ENCODE results near the gene PCSK6. TPM values are rescaled to one million over a fixed set of nuclear protein-coding genes. Genes with fewer than 3 reads are reported as not detected.

The PCSK6 gene
- total RNA-seq, 2 experiments from 2014 or later, result 0.57 TPM; not detected in 1

DNA sequence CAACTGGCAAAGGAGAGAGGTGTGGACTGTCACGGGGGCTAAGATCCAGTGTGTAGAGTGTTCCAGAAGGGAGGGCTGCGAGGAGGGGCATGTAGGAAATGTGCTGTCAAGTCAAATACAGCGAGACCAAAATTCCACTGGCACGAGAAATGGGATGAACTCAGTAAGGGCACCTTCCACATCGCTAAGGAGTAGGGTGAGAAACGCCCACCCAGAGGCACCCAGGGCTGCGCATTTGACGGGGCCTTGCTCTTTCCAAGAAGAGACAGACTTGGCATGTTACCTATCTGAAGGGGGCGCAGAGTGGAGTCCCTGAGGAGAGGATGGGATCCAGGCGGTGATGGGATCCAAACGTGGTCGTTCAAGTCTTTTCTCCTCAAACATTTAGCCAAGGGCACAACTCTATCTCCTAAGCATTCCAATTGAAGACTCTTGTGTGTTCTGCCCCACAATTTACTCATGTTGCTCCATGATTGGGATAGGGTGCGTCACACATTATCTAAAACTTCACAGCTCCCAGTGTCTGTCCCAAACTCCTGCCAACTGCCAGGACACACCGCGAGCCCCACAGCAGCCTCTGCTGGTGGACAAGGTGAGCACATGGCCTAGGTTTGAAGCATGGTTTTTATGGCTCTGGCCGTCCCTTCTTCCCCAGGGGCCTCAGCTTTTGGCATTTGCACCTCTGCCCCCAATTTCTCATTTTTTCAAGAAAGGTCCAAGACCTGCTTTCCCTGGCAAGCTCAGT, 219.9 kb downstream of the PCSK6 start:
- H3K9me3 ChIP-seq (ENCODE audit: low read length), result no peaks in the 10 kb centered on the region
- no peak overlapping the region for H2AFZ ChIP-seq (ENCODE audit: low read length)
- intact Hi-C loops (cut with micrococcal nuclease; ENCODE audit: unreplicated experiment), result no loop called here
- H3K27ac ChIP-seq (ENCODE audit: low read depth, low read length, poor library complexity, severe bottlenecking), result no peak overlapping the region
- ChIA-PET CTCF (ENCODE audit: unreplicated experiment) (no interaction called here), POLR2A (interaction anchor here (1.3 kb wide), 1 partner anchor 24 kb away, joined by 4 read pairs; no protein-coding TSS in a partner anchor)
- H3K9me2 ChIP-seq (ENCODE audit: insufficient read depth, low read length), result no peaks in the 10 kb centered on the region
- no peak for TF ChIP-seq EZH2phosphoT487 (IDR thresholded peaks at IDR 0.05; ENCODE audit: borderline replicate concordance, low read depth, low read length)
- TF ChIP-seq, protein P1, sequence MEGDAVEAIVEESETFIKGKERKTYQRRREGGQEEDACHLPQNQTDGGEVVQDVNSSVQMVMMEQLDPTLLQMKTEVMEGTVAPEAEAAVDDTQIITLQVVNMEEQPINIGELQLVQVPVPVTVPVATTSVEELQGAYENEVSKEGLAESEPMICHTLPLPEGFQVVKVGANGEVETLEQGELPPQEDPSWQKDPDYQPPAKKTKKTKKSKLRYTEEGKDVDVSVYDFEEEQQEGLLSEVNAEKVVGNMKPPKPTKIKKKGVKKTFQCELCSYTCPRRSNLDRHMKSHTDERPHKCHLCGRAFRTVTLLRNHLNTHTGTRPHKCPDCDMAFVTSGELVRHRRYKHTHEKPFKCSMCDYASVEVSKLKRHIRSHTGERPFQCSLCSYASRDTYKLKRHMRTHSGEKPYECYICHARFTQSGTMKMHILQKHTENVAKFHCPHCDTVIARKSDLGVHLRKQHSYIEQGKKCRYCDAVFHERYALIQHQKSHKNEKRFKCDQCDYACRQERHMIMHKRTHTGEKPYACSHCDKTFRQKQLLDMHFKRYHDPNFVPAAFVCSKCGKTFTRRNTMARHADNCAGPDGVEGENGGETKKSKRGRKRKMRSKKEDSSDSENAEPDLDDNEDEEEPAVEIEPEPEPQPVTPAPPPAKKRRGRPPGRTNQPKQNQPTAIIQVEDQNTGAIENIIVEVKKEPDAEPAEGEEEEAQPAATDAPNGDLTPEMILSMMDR (conservative IDR thresholded peaks at IDR 0.05; ENCODE audit: low read length), result peak; percentile 57
- no peaks in the 10 kb centered on the region for H3K79me2 ChIP-seq (ENCODE audit: insufficient read depth, low read depth, low read length)
- no peak overlapping the region for H3K4me2 ChIP-seq (ENCODE audit: low read length)
- H3K4me3 ChIP-seq (ENCODE audit: low read depth, low read length, poor library complexity, severe bottlenecking), result no peak overlapping the region
- no TSS peak for BruUV-seq (replicated peaks)
- H3K36me3 ChIP-seq (ENCODE audit: insufficient read depth, low read length), result peaks cover 56% of the 10 kb centered on the region
- no peak for DNase-seq (ENCODE audit: low spot score)
- no peaks in the 10 kb centered on the region for H3K4me1 ChIP-seq (ENCODE audit: insufficient read depth, low read length, poor library complexity, severe bottlenecking)
- H4K20me1 ChIP-seq (ENCODE audit: insufficient read depth, low read length), result no peaks in the 10 kb centered on the region

DNA sequence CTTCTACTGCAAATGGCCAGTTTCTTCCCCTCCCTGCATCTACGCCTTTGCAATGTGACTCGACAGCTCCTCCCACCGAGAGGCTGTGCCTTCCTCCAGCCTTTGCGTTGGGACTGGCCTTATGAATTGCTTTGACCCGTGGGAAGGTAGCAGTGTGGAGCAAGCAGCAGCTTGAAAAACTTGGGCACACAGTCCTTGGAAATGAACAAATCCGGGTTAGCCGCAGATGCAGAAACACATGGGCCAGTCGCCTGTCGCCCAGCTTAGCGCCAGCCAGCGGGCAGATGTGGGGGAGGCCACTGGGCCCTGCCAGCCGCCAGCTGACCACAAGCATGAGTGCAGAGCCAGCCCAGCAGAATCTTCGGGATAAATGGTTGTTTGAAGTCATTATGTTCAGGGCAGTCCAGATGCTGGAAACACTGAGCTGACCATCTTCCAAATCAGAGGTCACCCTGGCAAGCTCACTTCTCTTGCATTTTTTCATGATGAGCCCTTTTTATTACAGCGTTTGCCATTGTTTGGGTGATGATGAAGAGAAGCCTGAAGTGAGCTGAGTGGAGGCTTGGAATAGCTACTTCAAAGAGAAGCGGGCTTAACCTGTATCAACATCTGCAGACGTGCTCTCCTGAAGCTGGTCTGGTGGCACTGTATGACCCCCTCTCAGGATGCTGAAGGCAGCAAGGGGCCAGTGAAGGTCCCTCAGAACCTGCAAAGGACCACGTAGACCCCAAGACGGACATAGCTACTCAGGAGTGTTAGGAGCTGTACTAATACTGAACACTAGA, 222.0 kb downstream of the PCSK6 start:
- no peak for TF ChIP-seq EZH2phosphoT487 (IDR thresholded peaks at IDR 0.05; ENCODE audit: borderline replicate concordance, low read depth, low read length)
- TF ChIP-seq, protein P1 (conservative IDR thresholded peaks at IDR 0.05; ENCODE audit: low read length), result no peak
- no peak for DNase-seq (ENCODE audit: low spot score)
- Histone ChIP-seq H3K9me2 (ENCODE audit: insufficient read depth, low read length) (no peaks in the 10 kb centered on the region), H4K20me1 (ENCODE audit: insufficient read depth, low read length) (no peaks in the 10 kb centered on the region), H3K4me3 (ENCODE audit: low read depth, low read length, poor library complexity, severe bottlenecking) (no peak overlapping the region), H3K27ac (ENCODE audit: low read depth, low read length, poor library complexity, severe bottlenecking) (no peak overlapping the region), H3K79me2 (ENCODE audit: insufficient read depth, low read depth, low read length) (no peaks in the 10 kb centered on the region), H3K9me3 (ENCODE audit: low read length) (no peaks in the 10 kb centered on the region), H3K4me2 (ENCODE audit: low read length) (no peak overlapping the region), H3K4me1 (ENCODE audit: insufficient read depth, low read length, poor library complexity, severe bottlenecking) (no peaks in the 10 kb centered on the region), H2AFZ (ENCODE audit: low read length) (no peak overlapping the region), H3K36me3 (ENCODE audit: insufficient read depth, low read length) (peaks cover 34% of the 10 kb centered on the region)
- CTCF ChIA-PET (ENCODE audit: unreplicated experiment), result interaction anchor here (0.8 kb wide), 1 partner anchor 21 kb away, joined by 3 read pairs; no protein-coding TSS in a partner anchor
- no TSS peak for BruUV-seq (replicated peaks)
- intact Hi-C loops (cut with micrococcal nuclease; ENCODE audit: unreplicated experiment), result no loop called here
- POLR2A ChIA-PET, result no interaction called here
